Activated effector memory CD4-positive, alpha-beta T cell treated with anti-CD3 and anti-CD28 coated beads, Interleukin-2, amount 50 U/mL, for 16 hours (primary cell): ENCODE data around the gene SPANXD.
"Not testable (repeated sequence)": the region's sequence is repeated elsewhere in the genome, so short reads cannot be mapped to it uniquely, and the experiment has no call there.

Source experiments
- DNase-seq: peaks from one replicate; pipeline ENCODE4 v3.0.0-alpha.2; 2020

Gene SPANXD, protein sequence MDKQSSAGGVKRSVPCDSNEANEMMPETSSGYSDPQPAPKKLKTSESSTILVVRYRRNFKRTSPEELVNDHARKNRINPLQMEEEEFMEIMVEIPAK

DNA sequence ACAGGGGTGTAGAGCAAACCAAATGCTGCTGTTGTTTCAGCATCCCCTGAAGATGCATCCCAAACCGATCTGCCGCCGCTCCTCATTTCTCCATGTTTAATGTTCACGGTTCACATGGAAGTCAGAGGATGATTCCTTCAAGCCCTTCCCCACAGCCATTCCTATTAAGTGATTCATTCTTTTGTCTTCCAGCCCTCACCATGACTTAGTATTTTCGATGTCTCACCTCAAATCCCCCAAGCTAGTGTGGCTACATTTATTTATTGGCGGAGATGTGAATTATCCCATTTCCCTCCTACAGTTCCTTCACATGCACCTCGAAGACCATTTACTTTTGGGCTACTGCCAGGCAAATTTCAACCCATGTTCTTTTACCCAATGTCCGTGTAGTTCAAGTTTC is at the start of gene SPANXD:
TSS of gene SPANXD (minus strand) at position 101 of the 400 bp plus-strand sequence. CDS start 334 bp downstream, outside the sequence.
- not testable (repeated sequence) for DNase-seq

DNA sequence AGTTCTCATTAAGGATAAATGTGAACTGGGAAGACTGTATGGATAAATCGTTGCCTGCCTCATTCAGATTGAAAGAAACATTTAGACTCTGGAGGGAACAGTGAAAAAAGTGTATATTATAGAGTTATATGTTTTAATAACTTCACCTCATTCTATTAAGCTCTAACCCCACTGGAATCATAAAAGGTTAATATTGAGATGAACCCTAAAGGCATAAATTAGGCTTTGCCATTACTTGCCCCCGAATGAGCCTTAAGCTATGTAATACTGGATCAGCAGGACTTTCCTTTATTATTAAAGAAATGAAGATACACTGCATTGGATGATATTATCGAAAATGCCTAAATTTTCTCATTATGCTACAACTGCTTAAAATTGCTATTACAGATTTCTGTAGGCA is 44.1 kb upstream of the SPANXD start:
- no peak for DNase-seq

DNA sequence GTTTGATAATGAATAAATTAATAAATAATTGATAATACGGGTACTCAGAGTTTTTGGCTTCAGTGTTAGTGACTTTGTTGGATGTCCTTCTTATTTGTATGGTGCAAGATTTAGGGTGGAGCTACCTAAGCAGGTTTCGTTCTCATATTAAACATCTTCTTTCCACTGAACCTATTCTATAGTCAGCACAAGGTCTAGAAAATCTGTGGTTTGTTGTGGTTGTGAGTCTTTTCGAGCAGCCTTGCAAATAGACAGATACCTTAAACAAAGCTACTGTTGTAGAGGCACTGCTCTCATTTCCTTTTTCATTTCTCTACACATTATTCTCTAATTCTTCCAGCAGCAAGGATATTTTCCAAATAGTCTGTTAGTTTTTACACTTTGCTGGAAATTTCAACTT is 38.1 kb upstream of the SPANXD start:
- DNase-seq, result no peak

DNA sequence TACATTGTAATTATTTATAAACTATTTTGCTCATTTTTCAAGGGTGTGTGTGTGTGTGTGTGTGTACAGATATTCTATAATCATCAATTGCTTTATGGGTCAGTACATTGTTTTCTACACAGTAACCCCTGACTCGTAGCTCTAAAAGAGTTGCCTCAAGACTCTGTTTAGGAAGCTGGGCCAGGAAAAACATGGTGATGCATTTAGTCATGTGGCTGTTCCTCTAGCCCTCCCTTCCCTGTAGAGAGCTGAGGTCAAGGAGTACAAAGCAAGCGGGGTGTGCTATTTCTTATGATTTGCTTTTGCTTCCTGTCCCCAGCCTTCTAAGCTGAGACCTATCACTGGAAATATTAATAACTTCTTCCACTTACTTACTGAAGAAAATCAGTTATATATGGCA is 34.8 kb upstream of the SPANXD start:
- no peak for DNase-seq

DNA sequence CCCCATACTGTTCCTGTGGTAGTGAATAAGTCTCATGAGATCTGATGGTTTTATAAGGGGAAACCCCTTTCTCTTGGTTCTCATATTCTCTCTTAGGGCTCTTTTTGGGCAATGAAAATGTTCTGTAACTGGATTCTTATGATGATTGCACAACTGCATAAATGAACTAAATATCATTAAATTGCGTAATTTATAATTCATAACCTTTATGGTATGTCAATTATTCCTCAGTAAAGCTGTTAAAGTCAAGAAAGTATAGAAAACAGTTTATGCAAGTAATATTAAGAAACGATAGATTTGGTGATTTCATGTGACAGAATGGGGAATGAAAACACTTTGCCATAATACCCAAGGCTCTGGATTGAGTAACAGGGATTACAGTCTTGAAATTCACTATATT is 33.5 kb upstream of the SPANXD start:
- no peak for DNase-seq

DNA sequence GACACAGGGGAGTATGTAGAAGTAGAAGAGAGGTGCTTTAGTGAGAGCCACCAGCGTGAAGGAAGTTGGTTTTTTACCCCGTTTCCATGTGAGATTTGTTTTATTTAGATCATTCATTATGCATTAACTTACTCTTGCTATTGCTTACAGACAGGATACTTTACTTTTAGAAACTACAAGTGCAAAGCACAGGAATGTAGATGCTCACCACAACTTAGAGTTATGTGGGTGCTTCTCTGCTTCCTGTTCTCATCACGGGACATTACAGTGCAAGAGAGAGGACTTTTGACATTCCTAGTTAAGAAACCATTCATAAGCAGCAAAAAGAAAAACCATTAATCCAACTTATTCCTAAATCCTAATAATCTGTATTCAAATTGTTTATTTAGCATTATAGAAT is 25.6 kb upstream of the SPANXD start:
- DNase-seq, result no peak

DNA sequence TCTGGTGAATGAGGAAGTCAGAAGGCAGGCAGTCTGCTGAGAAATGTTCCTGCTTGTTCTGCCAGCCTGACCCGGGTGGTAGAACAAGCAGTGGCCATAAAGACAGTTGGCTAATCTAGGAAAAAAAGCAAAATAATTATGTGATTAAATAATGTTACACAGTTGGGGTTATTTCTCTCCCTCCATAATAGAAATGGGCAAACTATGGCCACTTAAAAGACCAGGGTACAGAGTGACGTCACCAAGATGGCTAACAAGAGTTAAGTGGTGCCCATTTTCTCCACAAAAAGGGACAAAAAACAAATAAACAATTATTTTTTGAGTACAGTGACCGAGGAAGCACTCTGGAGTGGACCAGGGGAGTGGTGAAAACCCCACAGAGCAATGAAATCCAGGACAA is 16.1 kb upstream of the SPANXD start:
- DNase-seq, result no peak

DNA sequence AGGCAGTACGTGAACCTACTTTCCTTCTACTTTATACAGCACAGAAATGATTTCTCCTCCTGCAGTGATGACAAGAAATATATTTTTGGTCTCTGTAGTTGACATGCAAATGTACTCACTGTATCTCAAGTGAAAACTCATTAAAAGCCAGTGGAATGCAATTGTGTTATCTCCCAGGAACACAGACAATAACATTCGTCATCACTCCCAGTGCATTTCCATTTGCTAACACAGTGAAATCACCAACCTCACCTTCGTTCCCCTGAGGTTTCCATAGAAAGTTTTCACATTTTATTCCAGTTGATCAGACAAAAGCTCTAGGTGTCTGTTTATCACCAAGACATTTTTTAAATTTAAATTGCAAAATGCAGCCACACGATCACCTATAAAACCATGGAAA is 2.5 kb upstream of the SPANXD start:
- DNase-seq, result no peak

DNA sequence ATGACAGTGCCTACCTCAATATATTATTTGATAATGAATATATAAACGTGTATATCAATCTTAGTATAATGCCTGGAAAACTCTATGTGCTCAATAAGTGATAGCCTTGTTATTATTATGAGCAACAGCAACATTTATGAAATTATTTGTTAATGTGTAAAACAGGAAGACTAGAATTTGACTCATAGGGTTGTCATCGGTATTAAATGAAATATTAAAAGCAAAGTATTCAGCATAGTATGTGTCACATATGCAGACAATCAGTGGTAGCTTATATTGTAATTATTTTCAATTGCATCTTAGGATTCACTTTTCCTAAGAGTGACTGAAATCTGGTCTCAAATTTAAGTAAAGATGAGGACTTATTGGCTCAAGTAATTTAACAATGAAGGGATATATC is 24.6 kb downstream of the SPANXD start:
- no peak for DNase-seq

DNA sequence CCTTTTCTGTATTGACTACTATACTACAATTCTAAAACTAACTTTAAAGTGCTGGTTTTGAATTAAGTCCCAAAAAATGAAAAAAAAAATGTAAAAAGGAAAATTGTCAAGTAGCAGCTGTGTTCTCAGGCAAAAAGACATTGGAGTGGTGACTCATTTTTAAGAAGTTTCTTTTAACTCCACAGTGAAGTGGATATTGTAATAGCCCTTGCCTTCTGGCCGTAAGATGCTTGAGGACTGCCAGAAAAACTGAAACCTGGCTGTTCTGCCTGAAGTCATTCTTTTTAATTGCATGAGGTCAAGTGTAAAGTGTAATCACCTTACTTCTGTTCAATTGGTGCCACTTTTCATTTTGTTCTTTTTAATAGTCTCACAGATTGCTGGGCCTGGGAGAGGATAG is 28.9 kb downstream of the SPANXD start:
- no peak for DNase-seq

DNA sequence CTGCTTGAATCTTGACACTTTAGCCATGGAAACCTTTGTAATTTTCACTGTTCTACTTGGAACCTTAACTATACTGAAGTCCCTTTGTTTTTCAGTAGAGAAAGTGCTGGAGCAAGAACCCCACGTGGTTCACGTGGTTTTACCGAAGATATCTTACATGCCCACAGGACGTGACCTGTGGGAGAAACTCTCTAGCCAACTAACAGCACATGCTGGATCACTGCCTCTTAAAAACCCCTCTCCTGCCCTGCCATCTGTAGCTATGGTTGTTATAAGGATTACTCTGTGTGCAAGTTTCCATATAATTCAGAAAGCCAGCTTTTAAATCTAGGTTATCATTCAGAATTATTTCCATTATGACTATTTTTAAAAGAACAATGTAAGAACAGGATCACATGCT is 30.2 kb downstream of the SPANXD start:
- DNase-seq, result no peak

DNA sequence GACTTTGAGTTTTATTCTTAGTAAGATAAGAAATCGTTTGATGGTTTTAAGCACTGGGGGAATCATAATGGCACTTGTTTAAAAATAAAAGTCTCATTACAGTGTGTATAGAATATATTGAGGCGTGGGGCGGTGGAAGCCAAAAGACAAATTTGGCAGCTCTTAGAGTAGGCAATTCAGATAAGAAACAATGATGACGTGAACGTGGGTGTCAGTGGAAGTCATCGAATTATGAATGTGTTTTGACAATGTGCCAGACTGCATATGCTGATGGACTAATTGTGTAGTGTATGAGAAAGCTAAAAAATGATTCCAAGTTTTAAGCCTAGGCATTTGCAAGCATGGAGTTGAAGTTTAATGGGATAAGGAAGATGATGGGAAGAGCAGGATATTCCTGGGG is 35.8 kb downstream of the SPANXD start:
- no peak for DNase-seq

DNA sequence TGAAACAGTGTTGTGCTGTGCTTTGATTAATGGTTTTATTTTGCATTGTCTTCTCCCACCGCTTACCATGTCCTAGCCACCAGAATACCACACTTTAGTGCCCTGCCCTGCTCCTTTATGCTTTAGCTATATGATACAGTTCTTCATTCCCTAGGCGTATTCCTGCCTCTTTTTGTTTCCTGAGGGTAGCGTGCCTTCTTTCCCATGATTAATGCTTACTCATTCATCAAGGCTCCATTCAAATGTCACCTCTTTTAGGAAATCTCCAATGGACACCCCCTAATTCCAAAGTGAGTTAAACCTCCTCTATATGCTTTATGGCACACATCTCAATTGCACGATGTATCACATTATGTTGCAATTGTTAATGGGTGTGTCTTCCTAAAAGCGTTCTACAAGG is 46.3 kb downstream of the SPANXD start:
- DNase-seq, result no peak
